ENCODE measurements around the gene ANKRD39. TPM values are rescaled to one million over a fixed set of nuclear protein-coding genes. Genes with fewer than 3 reads are reported as not detected.

ANKRD39 gene
- total and polyA plus RNA-seq, 10 of the 15 experiments (the other 5 are each of a cell fraction or from before 2014, with no cell fraction given): 7.4 to 36.2 (median 23.7) TPM

GRCh38 chr2:96828874-96829273 is 28.9 kb downstream of the ANKRD39 start (continued):
- TF ChIP-seq MLLT1 (IDR thresholded peaks at IDR 0.05): no peak

GRCh38 chr2:96828436-96828835 is 29.4 kb downstream of the ANKRD39 start:
- in situ Hi-C loops (cut with MboI): no loop called here
- ChIA-PET POLR2A (no interaction called here), CTCF (no interaction called here), RAD21 (ENCODE audit: unreplicated experiment) (no interaction called here), SMC1A (ENCODE audit: uncharacterized antibody, unreplicated experiment) (no interaction called here)
- Histone ChIP-seq H3K4me3 (no peak overlapping the region), H3K27me3 (replicated peaks in 1 of 2; ENCODE audit: control insufficient read depth in 2 of 2, insufficient read depth in 2 of 2, low read length in 1 of 2) (no peaks in the 10 kb centered on the region), H3K9me3 (replicated peaks; ENCODE audit: control insufficient read depth, insufficient read depth, low read length) (no peaks in the 10 kb centered on the region), H3K9ac (ENCODE audit: control insufficient read depth, insufficient read depth, low read length) (no peak overlapping the region), H3K79me2 (ENCODE audit: control insufficient read depth, insufficient read depth, low read length) (no peaks in the 10 kb centered on the region), H3K27ac (ENCODE audit: control insufficient read depth, insufficient read depth) (no peak overlapping the region), H4K20me1 (ENCODE audit: control insufficient read depth, insufficient read depth) (no peaks in the 10 kb centered on the region), H3K4me1 (ENCODE audit: control insufficient read depth, insufficient read depth, low read length) (no peaks in the 10 kb centered on the region), H3K36me3 (ENCODE audit: control insufficient read depth in 2 of 2, insufficient read depth in 2 of 2, low read length in 1 of 2) (peaks cover 7 to 28% of the 10 kb centered on the region in 2 experiments; a peak in 3 of 4 replicates), H3K4me2 (ENCODE audit: control insufficient read depth, insufficient read depth) (no peak overlapping the region), H2AFZ (ENCODE audit: control insufficient read depth, low read depth, low read length) (no peak overlapping the region)
- TF ChIP-seq RAD21 (IDR thresholded peaks at IDR 0.05; ENCODE audit: insufficient read depth, low read depth, low read length) (no peak), ESRRA (IDR thresholded peaks at IDR 0.05; ENCODE audit: low read length) (no peak), NFYB (IDR thresholded peaks at IDR 0.05; ENCODE audit: insufficient read depth, low read depth, low read length) (no peak), FOXM1 (IDR thresholded peaks at IDR 0.05; ENCODE audit: low read depth, low read length) (no peak), EZH2 (IDR thresholded peaks at IDR 0.05; ENCODE audit: borderline replicate concordance, control insufficient read depth, low read depth, low read length) (no peak), FOXK2 (IDR thresholded peaks at IDR 0.05) (no peak), PBX3 (IDR thresholded peaks at IDR 0.05; ENCODE audit: insufficient replicate concordance, low read depth, low read length) (no peak), ZNF207 (IDR thresholded peaks at IDR 0.05; ENCODE audit: borderline replicate concordance) (no peak), LARP7 (IDR thresholded peaks at IDR 0.05) (no peak), RUNX3 (IDR thresholded peaks at IDR 0.05; ENCODE audit: low read length) (no peak), HDAC2 (IDR thresholded peaks at IDR 0.05) (no peak), EGR1 (IDR thresholded peaks at IDR 0.05; ENCODE audit: borderline replicate concordance in 1 of 2, low read depth in 2 of 2, low read length in 2 of 2) (no peak), ATF3 (IDR thresholded peaks at IDR 0.05; ENCODE audit: borderline replicate concordance, extremely low read depth, low read depth, low read length) (no peak), ZNF622 (IDR thresholded peaks at IDR 0.05) (no peak), BMI1 (IDR thresholded peaks at IDR 0.05; ENCODE audit: borderline replicate concordance) (no peak)
- intact Hi-C loops (cut with micrococcal nuclease; ENCODE audit: unreplicated experiment): no loop called here
- 98% methylated on average over 14 of the region's 14 CpGs for WGBS (ENCODE audit: insufficient coverage, insufficient replicate concordance, low lambda C conversion rate, missing lambda C conversion rate)
- no peak for FAIRE-seq
- no peak for ATAC-seq
- BruUV-seq (replicated peaks): no TSS peak
- no peak for DNase-seq (ENCODE audit: low read depth, low spot score)

All from GM12878 (cell line).